HG02763 (cell line): Measurements from ENCODE around the gene SLC66A2.

Experiments
- ATAC-seq: cut with Tn5 transposase; IDR thresholded peaks from one replicate; pipeline ENCODE4 v1.9.1; 2021; ENCODE audit warnings: mild to moderate bottlenecking, moderate library complexity; ENCODE audit not compliant: unreplicated experiment

The SLC66A2 gene

DNA sequence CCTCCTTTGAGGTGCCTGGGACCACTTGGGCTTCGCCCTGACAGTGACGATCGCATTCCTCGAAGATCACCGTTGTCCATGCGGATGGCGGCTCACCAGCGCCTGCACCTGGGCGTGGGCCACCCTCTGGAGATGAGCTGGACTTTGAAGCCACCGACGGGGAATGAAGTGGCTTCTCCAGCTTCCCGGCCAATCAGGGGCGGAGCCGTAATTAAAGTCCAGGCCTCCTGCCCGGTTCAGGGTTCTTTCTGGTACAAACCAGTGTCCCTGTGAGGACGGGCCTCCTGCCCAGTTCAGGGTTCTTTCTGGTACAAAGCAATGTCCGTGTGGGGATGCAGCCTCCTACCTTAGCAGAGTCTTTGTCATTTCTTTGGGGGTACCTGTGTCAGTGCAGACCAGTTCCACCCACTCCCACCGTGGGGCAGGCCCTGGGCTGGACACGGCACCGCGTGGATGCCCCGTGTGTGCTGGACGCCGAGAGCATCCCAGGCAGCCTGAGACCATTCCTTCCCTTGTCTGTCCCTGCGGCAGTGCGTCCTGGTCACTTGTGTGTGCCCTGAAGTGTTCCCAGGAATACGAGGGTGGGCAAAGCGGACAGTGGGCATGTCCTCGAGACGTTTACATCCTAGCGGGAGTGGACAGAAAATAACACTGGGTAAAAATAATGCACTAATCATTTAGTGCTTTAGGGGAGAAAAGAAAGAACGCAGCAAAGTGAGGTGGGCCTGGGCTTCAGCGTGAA is 98.7 kb downstream of the SLC66A2 start:
- ATAC-seq: no peak
